Loucy (cell line): ENCODE measurements around the gene ZNF267.
"Not testable (repeated sequence)": the region's sequence is repeated elsewhere in the genome, so short reads cannot be mapped to it uniquely, and the experiment has no call there.

Experiments used
- EZH2phosphoT487 ChIP-seq: fragments of 200-600 bp; IDR thresholded peaks from 2 replicates; pipeline ENCODE4 v1.6.1; 2018; ENCODE audit warnings: antibody characterized with exemption, mild to moderate bottlenecking, moderate library complexity, borderline replicate concordance
- TF ChIP-seq, protein P1 (sequence below): fragments of 200-600 bp; sonication (generic); conservative IDR thresholded peaks from 2 replicates; pipeline ENCODE4 v1.5.1; 2014; ENCODE audit warnings: mild to moderate bottlenecking, antibody characterized with exemption, low read length

GRCh38 chr16:31960186-31960910 lies 86.7 kb downstream of the ZNF267 start:
- TF ChIP-seq, protein P1, sequence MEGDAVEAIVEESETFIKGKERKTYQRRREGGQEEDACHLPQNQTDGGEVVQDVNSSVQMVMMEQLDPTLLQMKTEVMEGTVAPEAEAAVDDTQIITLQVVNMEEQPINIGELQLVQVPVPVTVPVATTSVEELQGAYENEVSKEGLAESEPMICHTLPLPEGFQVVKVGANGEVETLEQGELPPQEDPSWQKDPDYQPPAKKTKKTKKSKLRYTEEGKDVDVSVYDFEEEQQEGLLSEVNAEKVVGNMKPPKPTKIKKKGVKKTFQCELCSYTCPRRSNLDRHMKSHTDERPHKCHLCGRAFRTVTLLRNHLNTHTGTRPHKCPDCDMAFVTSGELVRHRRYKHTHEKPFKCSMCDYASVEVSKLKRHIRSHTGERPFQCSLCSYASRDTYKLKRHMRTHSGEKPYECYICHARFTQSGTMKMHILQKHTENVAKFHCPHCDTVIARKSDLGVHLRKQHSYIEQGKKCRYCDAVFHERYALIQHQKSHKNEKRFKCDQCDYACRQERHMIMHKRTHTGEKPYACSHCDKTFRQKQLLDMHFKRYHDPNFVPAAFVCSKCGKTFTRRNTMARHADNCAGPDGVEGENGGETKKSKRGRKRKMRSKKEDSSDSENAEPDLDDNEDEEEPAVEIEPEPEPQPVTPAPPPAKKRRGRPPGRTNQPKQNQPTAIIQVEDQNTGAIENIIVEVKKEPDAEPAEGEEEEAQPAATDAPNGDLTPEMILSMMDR: not testable (repeated sequence)
- TF ChIP-seq EZH2phosphoT487: not testable (repeated sequence)
